Measurements from ENCODE around the gene PRKCH.

DNA sequence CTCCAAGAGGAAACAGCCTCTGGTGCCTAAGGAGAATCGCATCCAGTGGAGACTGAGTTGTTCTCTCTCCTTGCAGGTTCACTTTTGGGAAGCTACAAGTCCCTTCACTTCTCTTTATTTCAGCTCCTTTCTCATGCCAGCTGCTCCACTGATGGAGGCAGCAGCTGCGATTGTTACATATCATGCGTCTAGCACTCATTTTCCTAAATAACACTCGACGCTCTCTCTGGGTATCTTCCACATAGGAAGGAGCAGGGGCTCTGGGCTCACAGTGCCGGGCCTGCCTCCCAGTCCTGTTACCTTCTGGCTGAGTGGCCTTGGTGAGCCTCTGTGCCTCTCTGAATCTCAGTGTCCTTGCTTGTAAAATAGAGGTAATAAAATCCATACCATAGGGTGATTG lies 211.4 kb downstream of the PRKCH start:
- no peak for TF ChIP-seq EZH2phosphoT487 (IDR thresholded peaks at IDR 0.05; ENCODE audit: insufficient read depth, low read depth)
- no peak for TF ChIP-seq EZH2 (IDR thresholded peaks at IDR 0.05; ENCODE audit: insufficient read depth, poor library complexity, severe bottlenecking)

Measured in GM23248 (cell line).